GM19455 (cell line): ENCODE measurements around the gene ZNF416.

Experiments used
- ATAC-seq: cut with Tn5 transposase; IDR thresholded peaks from one replicate; pipeline ENCODE4 v1.9.1; 2021; ENCODE audit not compliant: unreplicated experiment

The ZNF416 gene

GRCh38 chr19:57559404-57560025 is 19.2 kb downstream of the ZNF416 start, which contains the start of gene ZNF550:
ZNF550 (minus strand) TSS chr19:57559863; CDS start chr19:57559682, 181 bp downstream.
- ATAC-seq, result peak; percentile 82

- ATAC-seq, result peak; percentile 37
Observed at GRCh38 chr19:57559008-57559403, 19.7 kb downstream of the ZNF416 start.

- ATAC-seq, result no peak
Observed at GRCh38 chr19:57558525-57558924, 20.2 kb downstream of the ZNF416 start.

GRCh38 chr19:57557659-57558058 is 21.1 kb downstream of the ZNF416 start:
- ATAC-seq, result no peak

DNA sequence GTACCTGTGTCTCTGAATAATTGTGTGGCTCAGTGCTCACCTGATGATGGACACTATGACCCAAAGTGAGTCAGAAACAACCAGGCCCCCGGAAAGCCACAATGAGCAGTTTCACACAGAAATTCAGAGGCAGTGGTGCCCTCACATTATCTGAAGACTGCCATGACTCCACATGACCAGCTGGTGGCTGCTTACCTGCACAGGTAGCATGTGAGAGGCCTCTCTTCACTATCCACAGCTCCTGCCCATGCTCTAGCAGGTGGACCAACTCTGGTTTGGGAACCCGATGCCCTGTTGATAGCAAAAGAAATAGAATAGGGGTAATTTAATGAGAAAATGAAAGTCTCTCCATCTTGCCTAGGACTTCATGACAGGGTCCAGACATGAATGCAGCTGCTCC is 26.3 kb downstream of the ZNF416 start:
- no peak for ATAC-seq

- ATAC-seq, result no peak
Observed at GRCh38 chr19:57546513-57546912, 32.2 kb downstream of the ZNF416 start.

DNA sequence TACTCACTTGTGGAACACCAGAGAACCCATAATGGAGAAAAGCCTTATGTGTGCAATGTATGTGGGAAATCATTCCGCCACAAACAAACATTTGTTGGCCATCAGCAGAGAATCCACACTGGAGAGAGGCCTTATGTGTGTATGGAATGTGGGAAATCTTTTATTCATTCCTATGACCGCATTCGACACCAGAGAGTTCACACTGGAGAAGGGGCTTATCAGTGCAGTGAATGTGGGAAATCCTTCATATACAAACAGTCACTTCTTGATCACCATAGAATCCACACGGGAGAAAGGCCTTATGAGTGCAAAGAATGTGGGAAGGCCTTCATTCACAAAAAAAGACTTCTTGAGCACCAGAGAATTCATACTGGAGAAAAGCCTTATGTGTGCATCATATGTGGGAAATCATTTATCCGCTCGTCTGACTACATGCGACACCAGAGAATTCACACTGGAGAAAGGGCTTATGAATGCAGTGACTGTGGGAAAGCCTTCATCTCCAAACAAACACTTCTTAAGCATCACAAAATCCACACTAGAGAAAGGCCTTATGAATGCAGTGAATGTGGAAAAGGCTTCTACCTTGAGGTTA is 40.7 kb downstream of the ZNF416 start:
- ATAC-seq, result no peak

GRCh38 chr19:57527136-57527881 is 51.4 kb downstream of the ZNF416 start, which contains the start of gene ZNF549:
ZNF549 (plus strand) TSS chr19:57527356; CDS start chr19:57527574, 218 bp downstream.
- ATAC-seq, result peak; percentile 96
